Cardiac muscle cell (in vitro differentiated cells and primary cell): ENCODE data around the gene FITM2. TPM values are rescaled to one million over a fixed set of nuclear protein-coding genes. Genes with fewer than 3 reads are reported as not detected.
"Not testable (repeated sequence)": the region's sequence is repeated elsewhere in the genome, so short reads cannot be mapped to it uniquely, and the experiment has no call there.

Experiments
- DNase-seq, 2 donors: peaks; one replicate each; pipeline versions ENCODE4 v3.0.0 to v3.0.0-alpha.2; 2010 to 2017; ENCODE audit warnings: low read depth in 1 of 2, low spot score in 1 of 2
- H3K27ac ChIP-seq: fragments of 200-600 bp; sonication (generic); 2 replicates; pipeline ENCODE4 v1.5.1; 2016
- H3K27me3 ChIP-seq: fragments of 200-600 bp; sonication (generic); 2 replicates; pipeline ENCODE4 v1.6.0; 2016; ENCODE audit warnings: control low read depth
- H3K36me3 ChIP-seq: fragments of 200-600 bp; sonication (generic); 2 replicates; pipeline ENCODE4 v1.5.1; 2016; ENCODE audit warnings: control low read depth
- H3K4me1 ChIP-seq: fragments of 200-600 bp; sonication (generic); 2 replicates; pipeline ENCODE4 v1.8.1; 2017; ENCODE audit warnings: low read depth, mild to moderate bottlenecking, mixed run types
- H3K4me3 ChIP-seq: fragments of 200-600 bp; sonication (generic); 2 replicates; pipeline ENCODE4 v1.5.1; 2016; ENCODE audit warnings: mild to moderate bottlenecking
- H3K9me3 ChIP-seq: fragments of 200-600 bp; sonication (generic); 2 replicates; pipeline ENCODE4 v1.5.1; 2017; ENCODE audit warnings: low read depth, mild to moderate bottlenecking, control low read depth
- polyA plus RNA-seq: library from polyadenylated mRNA; unstranded; fragments of >200 nt; fragmentation: Nextera tagmentation; extraction: Ambion mirVana; gene quantifications from 2 replicates; pipeline ENCODE4 v1.2.1, GENCODE V29; 2016
- total RNA-seq: library from RNA; depleted of rRNA; stranded (reverse); fragments of >200 nt; gene quantifications from 2 replicates; pipeline ENCODE4 v1.2.3, GENCODE V29; 2016
- TF ChIP-seq, protein P1 (sequence below): IDR thresholded peaks from 2 replicates; pipeline ENCODE4 v1.5.1; 2012; ENCODE audit warnings: low read depth, mild to moderate bottlenecking, low read length

FITM2 gene
- total and polyA plus RNA-seq, 2 experiments from 2014 or later, result 11.6 to 11.9 TPM

DNA sequence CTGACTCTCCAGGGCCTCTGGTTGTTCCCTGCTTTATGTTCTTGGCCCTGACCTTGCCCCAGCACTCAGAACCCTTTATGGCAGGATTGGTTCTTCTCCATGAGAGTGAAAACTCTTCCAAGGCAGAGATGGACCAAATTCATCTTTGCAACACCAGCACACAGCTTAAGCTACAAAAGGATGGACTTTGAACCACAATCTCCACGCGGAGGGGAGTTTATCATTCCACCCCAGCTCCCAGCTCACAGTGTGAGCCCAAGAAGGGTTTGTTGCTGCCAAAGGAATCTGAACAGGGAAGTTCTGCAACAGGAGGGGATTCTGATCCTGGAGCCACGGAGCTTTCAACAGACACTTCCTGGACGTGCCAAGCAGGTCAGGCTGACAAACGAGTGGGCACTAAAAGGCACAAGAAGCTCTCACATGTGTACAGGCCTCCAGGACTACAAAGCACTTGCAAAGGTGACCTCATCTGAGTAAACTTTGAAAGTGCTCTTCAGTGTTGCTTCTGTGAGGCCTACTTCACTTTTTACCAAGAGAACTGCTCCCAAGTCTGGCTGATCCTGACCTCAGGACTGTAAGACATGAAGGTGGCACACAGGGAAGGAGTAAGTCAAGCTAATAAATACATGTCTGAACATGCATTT lies 8.9 kb downstream of the FITM2 start:
- peaks cover 28% of the 10 kb centered on the region for H3K4me1 ChIP-seq
- H3K27ac ChIP-seq, result peak overlapping the region; percentile 56
- no peak overlapping the region for H3K4me3 ChIP-seq
- TF ChIP-seq, protein P1, sequence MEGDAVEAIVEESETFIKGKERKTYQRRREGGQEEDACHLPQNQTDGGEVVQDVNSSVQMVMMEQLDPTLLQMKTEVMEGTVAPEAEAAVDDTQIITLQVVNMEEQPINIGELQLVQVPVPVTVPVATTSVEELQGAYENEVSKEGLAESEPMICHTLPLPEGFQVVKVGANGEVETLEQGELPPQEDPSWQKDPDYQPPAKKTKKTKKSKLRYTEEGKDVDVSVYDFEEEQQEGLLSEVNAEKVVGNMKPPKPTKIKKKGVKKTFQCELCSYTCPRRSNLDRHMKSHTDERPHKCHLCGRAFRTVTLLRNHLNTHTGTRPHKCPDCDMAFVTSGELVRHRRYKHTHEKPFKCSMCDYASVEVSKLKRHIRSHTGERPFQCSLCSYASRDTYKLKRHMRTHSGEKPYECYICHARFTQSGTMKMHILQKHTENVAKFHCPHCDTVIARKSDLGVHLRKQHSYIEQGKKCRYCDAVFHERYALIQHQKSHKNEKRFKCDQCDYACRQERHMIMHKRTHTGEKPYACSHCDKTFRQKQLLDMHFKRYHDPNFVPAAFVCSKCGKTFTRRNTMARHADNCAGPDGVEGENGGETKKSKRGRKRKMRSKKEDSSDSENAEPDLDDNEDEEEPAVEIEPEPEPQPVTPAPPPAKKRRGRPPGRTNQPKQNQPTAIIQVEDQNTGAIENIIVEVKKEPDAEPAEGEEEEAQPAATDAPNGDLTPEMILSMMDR, result no peak
- peak in 1 of 2 donors; percentile 52 for DNase-seq
- no peaks in the 10 kb centered on the region for H3K9me3 ChIP-seq
- no peaks in the 10 kb centered on the region for H3K36me3 ChIP-seq
- no peaks in the 10 kb centered on the region for H3K27me3 ChIP-seq

DNA sequence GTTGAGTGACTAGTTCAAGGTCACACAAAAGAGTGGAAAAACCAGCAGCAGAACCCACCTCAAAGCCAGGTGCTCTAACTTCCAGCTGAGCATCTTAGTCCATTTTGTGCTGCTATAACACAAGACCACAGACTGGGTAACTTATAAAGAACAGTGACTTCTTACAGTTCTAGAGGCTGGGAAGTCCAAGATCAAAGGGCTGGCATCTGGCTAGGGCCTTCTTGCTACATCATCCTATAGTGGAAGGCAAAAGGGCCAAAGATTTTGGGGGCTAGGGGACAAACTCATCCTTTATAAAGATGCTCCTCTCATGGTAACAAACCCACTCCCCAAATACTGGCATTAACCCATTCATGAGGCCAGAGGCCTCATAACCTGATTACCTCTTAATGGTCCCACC lies 9.7 kb downstream of the FITM2 start:
- Histone ChIP-seq H3K27ac (peak overlapping the region; percentile 56), H3K4me3 (no peak overlapping the region), H3K9me3 (no peaks in the 10 kb centered on the region), H3K4me1 (peaks cover 28% of the 10 kb centered on the region), H3K27me3 (no peaks in the 10 kb centered on the region), H3K36me3 (no peaks in the 10 kb centered on the region)
- DNase-seq, result no peak
- TF ChIP-seq, protein P1, result no peak

DNA sequence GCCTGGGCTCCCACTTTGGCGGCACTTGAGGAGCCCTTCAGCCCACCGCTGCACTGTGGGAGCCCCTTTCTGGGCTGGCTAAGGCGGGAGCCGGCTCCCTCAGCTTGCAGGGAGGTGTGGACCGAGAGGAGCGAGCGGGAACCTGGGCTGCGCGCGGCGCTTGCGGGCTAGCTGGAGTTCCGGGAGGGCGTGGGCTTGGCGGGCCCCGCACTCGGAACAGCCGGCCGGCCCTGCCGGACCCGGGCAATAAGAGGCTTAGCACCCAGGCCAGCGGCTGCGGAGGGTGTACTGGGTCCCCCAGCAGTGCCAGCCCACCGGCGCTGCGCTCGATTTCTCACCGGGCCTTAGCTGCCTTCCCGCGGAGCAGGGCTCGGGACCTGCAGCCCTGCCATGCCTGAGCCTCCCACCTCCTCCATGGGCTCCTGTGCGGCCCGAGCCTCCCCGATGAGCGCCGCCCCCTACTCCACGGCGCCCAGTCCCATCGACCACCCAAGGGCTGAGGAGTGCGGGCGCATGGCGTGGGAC lies 11.9 kb downstream of the FITM2 start:
- H3K9me3 ChIP-seq, DNase-seq, H3K27me3 ChIP-seq, H3K27ac ChIP-seq, H3K4me3 ChIP-seq, H3K36me3 ChIP-seq: not testable (repeated sequence)
- H3K4me1 ChIP-seq, result peaks cover 38% of the 10 kb centered on the region

DNA sequence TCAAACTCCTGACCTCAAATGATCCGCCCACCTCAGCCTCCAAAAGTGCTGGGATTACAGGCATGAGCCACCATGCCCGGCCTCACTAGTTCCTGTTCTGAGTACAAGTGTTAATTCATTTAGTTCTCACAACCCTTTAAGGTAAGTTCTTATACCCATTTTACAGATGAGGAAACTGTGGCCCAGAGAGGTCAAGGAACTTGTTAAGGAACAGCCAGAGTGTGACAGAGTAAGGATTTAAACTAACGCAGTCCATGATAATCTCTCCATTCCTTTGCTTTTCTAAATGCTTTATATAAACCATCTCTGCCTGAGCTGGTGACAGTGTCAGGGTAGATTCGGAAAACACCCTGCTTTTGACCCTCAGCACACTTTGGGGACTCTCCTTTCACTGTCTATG lies 13.3 kb downstream of the FITM2 start:
- Histone ChIP-seq H3K27ac (no peak overlapping the region), H3K36me3 (no peaks in the 10 kb centered on the region), H3K9me3 (no peaks in the 10 kb centered on the region), H3K27me3 (no peaks in the 10 kb centered on the region), H3K4me1 (peaks cover 31% of the 10 kb centered on the region), H3K4me3 (no peak overlapping the region)
- TF ChIP-seq, protein P1, result no peak
- no peak for DNase-seq

DNA sequence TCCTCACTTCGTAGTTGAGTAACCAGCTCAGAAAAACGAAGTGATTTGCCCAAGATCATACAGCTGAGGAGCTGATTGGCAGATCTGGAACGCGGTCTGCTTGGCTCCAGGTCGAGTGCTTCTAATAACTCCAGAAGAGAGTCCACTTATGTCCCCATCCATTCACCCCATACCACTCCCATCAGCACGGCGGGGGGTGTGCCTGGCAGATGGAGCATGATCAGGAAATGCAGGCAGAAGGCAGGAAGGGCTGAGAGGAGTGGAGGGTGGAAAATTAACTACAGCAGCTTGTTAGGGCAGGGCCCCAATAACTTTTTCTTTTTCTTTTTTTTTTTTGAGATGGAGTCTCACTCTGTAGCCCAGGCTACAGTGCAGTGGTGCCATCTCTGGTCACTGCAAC lies 15.0 kb downstream of the FITM2 start:
- TF ChIP-seq, protein P1, result no peak
- no peaks in the 10 kb centered on the region for H3K27me3 ChIP-seq
- H3K4me1 ChIP-seq, result peaks cover 18% of the 10 kb centered on the region
- DNase-seq, result peak in 1 of 2 donors; percentile 70
- H3K9me3 ChIP-seq, result no peaks in the 10 kb centered on the region
- no peak overlapping the region for H3K4me3 ChIP-seq
- H3K27ac ChIP-seq, result no peak overlapping the region
- H3K36me3 ChIP-seq, result no peaks in the 10 kb centered on the region

DNA sequence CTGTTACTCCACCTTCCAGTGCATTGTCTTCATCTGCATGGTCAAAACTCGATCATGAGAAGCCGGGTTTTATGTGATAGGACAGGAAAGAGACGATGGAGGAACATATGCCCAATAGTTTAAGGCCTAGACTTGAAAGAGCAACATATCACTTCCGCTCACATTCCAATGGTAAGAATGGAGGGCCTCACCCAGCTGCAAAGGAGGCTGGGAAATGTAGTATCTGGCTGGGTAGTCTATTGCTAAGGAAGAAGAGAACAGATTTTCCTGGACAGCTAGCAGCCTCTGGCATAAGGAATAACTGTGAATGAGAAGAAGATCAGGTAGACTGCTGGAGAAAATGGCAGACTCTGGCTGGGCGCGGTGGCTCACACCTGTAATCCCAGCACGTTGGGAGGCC lies 19.2 kb downstream of the FITM2 start:
- no peaks in the 10 kb centered on the region for H3K9me3 ChIP-seq
- H3K4me1 ChIP-seq, result peaks cover 16% of the 10 kb centered on the region
- DNase-seq, result no peak
- H3K36me3 ChIP-seq, result no peaks in the 10 kb centered on the region
- TF ChIP-seq, protein P1, result no peak
- no peak overlapping the region for H3K27ac ChIP-seq
- H3K27me3 ChIP-seq, result no peaks in the 10 kb centered on the region
- H3K4me3 ChIP-seq, result no peak overlapping the region
